K562 (cell line): Measurements from ENCODE around the gene KRT14. TPM values are rescaled to one million over a fixed set of nuclear protein-coding genes. Genes with fewer than 3 reads are reported as not detected.
A peak's percentile ranks its signal among the peaks of the same experiment; 100 is the strongest.

ENCODE experiments used
- ARID1B ChIP-seq: fragments of 450-650 bp; IDR thresholded peaks from 2 replicates; pipeline ENCODE4 v1.6.1; 2016; ENCODE audit warnings: antibody characterized with exemption, mild to moderate bottlenecking, inconsistent platforms
- CBX8 ChIP-seq: fragments of 200-600 bp; sonication (generic); IDR thresholded peaks from 2 replicates; pipeline ENCODE4 v1.6.1; 2012; ENCODE audit warnings: borderline replicate concordance, mixed run types, low read depth, mild to moderate bottlenecking, moderate library complexity, mixed read lengths, low read length, control low read depth, inconsistent platforms; ENCODE audit not compliant: poor library complexity, severe bottlenecking; ENCODE audit errors: extremely low read depth
- CSDE1 ChIP-seq, 2 experiments: fragments of 450-650 bp; IDR thresholded peaks; 2 replicates each; pipeline ENCODE4 v1.6.1; 2016; ENCODE audit warnings: mild to moderate bottlenecking in 1 of 2
- CTBP1 ChIP-seq: fragments of 450-650 bp; IDR thresholded peaks from 2 replicates; pipeline ENCODE4 v1.6.1; 2016; ENCODE audit warnings: borderline replicate concordance
- KDM1A ChIP-seq, 2 experiments: fragments of 450-650 bp; IDR thresholded peaks; 2 replicates each; pipeline ENCODE4 v1.6.1; 2016; ENCODE audit warnings: mild to moderate bottlenecking in 2 of 2
- NONO ChIP-seq, 2 experiments: fragments of 200-400 bp in 1 of 2; fragments of 450-650 bp in 1 of 2; formaldehyde crosslinking in 1 of 2; IDR thresholded peaks; 2 replicates each; pipeline ENCODE4 v1.6.1; 2017; ENCODE audit warnings: low read depth in 2 of 2, mild to moderate bottlenecking in 2 of 2, moderate library complexity in 2 of 2, low read length in 1 of 2
- RBFOX2 ChIP-seq: fragments of 200-400 bp; formaldehyde crosslinking; IDR thresholded peaks from 2 replicates; pipeline ENCODE4 v1.6.1; 2017; ENCODE audit warnings: low read depth, mild to moderate bottlenecking, low read length, moderate library complexity
- SRSF9 ChIP-seq: fragments of 200-400 bp; formaldehyde crosslinking; IDR thresholded peaks from 2 replicates; pipeline ENCODE4 v1.6.1; 2017; ENCODE audit warnings: low read depth, low read length, borderline replicate concordance
- TGIF2 ChIP-seq: sonication (generic); formaldehyde crosslinking; IDR thresholded peaks from 2 replicates; pipeline ENCODE4 v1.8.1; 2022; ENCODE audit warnings: mild to moderate bottlenecking, missing genetic modification reagents, moderate library complexity
- ZNF282 ChIP-seq: sonication (generic); formaldehyde crosslinking; IDR thresholded peaks from 2 replicates; pipeline ENCODE4 v1.8.1; 2023; ENCODE audit warnings: missing genetic modification reagents
- polyA plus RNA-seq, 8 experiments: library from polyadenylated mRNA; depleted of rRNA in 4 of 8; stranded (reverse) in 5 of 8; unstranded in 3 of 8; fragments of >200 nt; fragmentation: Nextera tagmentation in 2 of 8; fragmentation: Illumina TruSeq in 1 of 8; extraction: Ambion mirVana in 2 of 8; extraction: Trizol in 1 of 8; gene quantifications; 2 replicates each; pipeline versions ENCODE4 v1.2.1 to v1.2.3, GENCODE V29; 2011 to 2014; ENCODE audit warnings: inconsistent platforms in 1 of 8, missing spikeins in 1 of 8
- total RNA-seq, 7 experiments: library from RNA; depleted of rRNA in 6 of 7; stranded (reverse); fragments of >200 nt in 6 of 7; fragmentation: Illumina TruSeq in 2 of 7; extraction: Trizol in 2 of 7; gene quantifications; 2 replicates each; pipeline versions ENCODE4 v1.2.1 to v1.2.3, GENCODE V29; 2011 to 2021; ENCODE audit warnings: low replicate concordance in 1 of 7
- TF ChIP-seq, protein P1 (sequence below): sonication (generic); formaldehyde crosslinking; IDR thresholded peaks from 2 replicates; pipeline ENCODE4 v1.8.0; 2023; ENCODE audit warnings: mild to moderate bottlenecking, missing genetic modification reagents
- TF ChIP-seq, protein P2 (sequence below), 2 experiments: fragments of 200-800 bp in 1 of 2; sonication (Bioruptor generic) in 1 of 2; sonication (generic) in 1 of 2; formaldehyde crosslinking in 1 of 2; IDR thresholded peaks in 1 of 2; conservative IDR thresholded peaks in 1 of 2; 2 replicates each; pipeline versions ENCODE4 v1.5.0 to v1.6.1; 2016 to 2020; ENCODE audit warnings: missing compliant biosample characterization in 1 of 2, missing genetic modification characterization in 1 of 2, missing genetic modification reagents in 1 of 2
- TF ChIP-seq, protein P3 (sequence below): IDR thresholded peaks from 3 replicates; pipeline ENCODE4 v1.6.1; 2011; ENCODE audit warnings: borderline replicate concordance, mild to moderate bottlenecking, moderate library complexity; ENCODE audit not compliant: insufficient read length; ENCODE audit errors: extremely low read depth
- TF ChIP-seq, protein P4 (sequence below): fragments of 450-650 bp; formaldehyde crosslinking; IDR thresholded peaks from 2 replicates; pipeline ENCODE4 v1.4.0; 2022; ENCODE audit warnings: mild to moderate bottlenecking, moderate library complexity

Gene KRT14
- total and polyA plus RNA-seq, 9 of the 15 experiments (the other 6 are each of a cell fraction or from before 2014, with no cell fraction given), result 0.22 TPM; not detected in 8

DNA sequence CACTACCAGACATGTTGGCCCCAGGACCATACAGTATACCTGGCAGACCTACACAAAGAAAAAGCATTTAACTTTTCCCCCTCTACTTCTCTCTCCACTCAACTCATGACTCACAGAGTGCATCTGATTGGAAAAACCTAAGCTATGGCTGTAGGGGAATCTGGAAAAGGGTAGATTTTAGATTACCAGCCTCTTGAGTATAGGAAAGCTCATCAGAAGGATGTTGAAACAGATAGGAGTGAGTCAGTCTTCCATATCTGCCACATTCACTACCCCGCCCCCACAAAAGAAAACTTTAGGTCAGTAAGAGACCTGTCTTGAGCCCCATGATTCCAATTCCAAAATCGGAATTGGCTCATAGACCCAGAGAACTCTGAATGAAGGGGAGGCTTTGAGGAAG, 27.1 kb downstream of the KRT14 start (continued):
- TF ChIP-seq, protein P1, sequence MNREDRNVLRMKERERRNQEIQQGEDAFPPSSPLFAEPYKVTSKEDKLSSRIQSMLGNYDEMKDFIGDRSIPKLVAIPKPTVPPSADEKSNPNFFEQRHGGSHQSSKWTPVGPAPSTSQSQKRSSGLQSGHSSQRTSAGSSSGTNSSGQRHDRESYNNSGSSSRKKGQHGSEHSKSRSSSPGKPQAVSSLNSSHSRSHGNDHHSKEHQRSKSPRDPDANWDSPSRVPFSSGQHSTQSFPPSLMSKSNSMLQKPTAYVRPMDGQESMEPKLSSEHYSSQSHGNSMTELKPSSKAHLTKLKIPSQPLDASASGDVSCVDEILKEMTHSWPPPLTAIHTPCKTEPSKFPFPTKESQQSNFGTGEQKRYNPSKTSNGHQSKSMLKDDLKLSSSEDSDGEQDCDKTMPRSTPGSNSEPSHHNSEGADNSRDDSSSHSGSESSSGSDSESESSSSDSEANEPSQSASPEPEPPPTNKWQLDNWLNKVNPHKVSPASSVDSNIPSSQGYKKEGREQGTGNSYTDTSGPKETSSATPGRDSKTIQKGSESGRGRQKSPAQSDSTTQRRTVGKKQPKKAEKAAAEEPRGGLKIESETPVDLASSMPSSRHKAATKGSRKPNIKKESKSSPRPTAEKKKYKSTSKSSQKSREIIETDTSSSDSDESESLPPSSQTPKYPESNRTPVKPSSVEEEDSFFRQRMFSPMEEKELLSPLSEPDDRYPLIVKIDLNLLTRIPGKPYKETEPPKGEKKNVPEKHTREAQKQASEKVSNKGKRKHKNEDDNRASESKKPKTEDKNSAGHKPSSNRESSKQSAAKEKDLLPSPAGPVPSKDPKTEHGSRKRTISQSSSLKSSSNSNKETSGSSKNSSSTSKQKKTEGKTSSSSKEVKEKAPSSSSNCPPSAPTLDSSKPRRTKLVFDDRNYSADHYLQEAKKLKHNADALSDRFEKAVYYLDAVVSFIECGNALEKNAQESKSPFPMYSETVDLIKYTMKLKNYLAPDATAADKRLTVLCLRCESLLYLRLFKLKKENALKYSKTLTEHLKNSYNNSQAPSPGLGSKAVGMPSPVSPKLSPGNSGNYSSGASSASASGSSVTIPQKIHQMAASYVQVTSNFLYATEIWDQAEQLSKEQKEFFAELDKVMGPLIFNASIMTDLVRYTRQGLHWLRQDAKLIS (CRISPR knock-in tag), result no peak
- no peak for TF ChIP-seq CSDE1 (IDR thresholded peaks at IDR 0.05)
- TF ChIP-seq CBX8, result no peak
- TF ChIP-seq SRSF9, result no peak
- TF ChIP-seq ZNF282 (CRISPR knock-in tag), result no peak
- TF ChIP-seq TGIF2 (CRISPR knock-in tag), result no peak
- no peak for TF ChIP-seq RBFOX2
- peak; percentile 75 for TF ChIP-seq ARID1B
- peak; percentile 84 to 92; a peak in 3 of 4 replicates for TF ChIP-seq KDM1A (IDR thresholded peaks at IDR 0.05)
- TF ChIP-seq, protein P2, sequence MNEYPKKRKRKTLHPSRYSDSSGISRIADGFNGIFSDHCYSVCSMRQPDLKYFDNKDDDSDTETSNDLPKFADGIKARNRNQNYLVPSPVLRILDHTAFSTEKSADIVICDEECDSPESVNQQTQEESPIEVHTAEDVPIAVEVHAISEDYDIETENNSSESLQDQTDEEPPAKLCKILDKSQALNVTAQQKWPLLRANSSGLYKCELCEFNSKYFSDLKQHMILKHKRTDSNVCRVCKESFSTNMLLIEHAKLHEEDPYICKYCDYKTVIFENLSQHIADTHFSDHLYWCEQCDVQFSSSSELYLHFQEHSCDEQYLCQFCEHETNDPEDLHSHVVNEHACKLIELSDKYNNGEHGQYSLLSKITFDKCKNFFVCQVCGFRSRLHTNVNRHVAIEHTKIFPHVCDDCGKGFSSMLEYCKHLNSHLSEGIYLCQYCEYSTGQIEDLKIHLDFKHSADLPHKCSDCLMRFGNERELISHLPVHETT (CRISPR knock-in tag; conservative IDR thresholded peaks at IDR 0.05 in 1 of 2, IDR thresholded peaks at IDR 0.05 in 1 of 2), result no peak
- no peak for TF ChIP-seq CTBP1
- TF ChIP-seq, protein P3, sequence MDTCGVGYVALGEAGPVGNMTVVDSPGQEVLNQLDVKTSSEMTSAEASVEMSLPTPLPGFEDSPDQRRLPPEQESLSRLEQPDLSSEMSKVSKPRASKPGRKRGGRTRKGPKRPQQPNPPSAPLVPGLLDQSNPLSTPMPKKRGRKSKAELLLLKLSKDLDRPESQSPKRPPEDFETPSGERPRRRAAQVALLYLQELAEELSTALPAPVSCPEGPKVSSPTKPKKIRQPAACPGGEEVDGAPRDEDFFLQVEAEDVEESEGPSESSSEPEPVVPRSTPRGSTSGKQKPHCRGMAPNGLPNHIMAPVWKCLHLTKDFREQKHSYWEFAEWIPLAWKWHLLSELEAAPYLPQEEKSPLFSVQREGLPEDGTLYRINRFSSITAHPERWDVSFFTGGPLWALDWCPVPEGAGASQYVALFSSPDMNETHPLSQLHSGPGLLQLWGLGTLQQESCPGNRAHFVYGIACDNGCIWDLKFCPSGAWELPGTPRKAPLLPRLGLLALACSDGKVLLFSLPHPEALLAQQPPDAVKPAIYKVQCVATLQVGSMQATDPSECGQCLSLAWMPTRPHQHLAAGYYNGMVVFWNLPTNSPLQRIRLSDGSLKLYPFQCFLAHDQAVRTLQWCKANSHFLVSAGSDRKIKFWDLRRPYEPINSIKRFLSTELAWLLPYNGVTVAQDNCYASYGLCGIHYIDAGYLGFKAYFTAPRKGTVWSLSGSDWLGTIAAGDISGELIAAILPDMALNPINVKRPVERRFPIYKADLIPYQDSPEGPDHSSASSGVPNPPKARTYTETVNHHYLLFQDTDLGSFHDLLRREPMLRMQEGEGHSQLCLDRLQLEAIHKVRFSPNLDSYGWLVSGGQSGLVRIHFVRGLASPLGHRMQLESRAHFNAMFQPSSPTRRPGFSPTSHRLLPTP, result no peak
- TF ChIP-seq NONO (IDR thresholded peaks at IDR 0.05; ENCODE audit: low read depth in 2 of 2, low read length in 1 of 2), result no peak
- TF ChIP-seq, protein P4, sequence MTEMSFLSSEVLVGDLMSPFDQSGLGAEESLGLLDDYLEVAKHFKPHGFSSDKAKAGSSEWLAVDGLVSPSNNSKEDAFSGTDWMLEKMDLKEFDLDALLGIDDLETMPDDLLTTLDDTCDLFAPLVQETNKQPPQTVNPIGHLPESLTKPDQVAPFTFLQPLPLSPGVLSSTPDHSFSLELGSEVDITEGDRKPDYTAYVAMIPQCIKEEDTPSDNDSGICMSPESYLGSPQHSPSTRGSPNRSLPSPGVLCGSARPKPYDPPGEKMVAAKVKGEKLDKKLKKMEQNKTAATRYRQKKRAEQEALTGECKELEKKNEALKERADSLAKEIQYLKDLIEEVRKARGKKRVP, result no peak
